ENCODE data around the gene S100A13. TPM values are rescaled to one million over a fixed set of nuclear protein-coding genes. Genes with fewer than 3 reads are reported as not detected.

S100A13 gene
- total RNA-seq, 1 experiment from 2014 or later = 55.0 TPM

- Histone ChIP-seq H3K79me2 (ENCODE audit: insufficient read depth, low read length) (no peaks in the 10 kb centered on the region), H3K23me2 (ENCODE audit: insufficient read length, low read depth, low read length, poor library complexity, severe bottlenecking) (no peaks in the 10 kb centered on the region), H4K91ac (ENCODE audit: insufficient read length, low read depth, low read length) (no peak overlapping the region), H3K18ac (ENCODE audit: insufficient read length, low read depth, low read length) (peak overlapping the region; percentile 46), H2AFZ (ENCODE audit: low read length) (no peak overlapping the region), H4K5ac (ENCODE audit: insufficient read length, low read depth, low read length) (no peak overlapping the region), H2AK5ac (ENCODE audit: insufficient read length, low read length) (no peak overlapping the region), H3K4me1 (ENCODE audit: insufficient read depth, low read length) (peaks cover 7% of the 10 kb centered on the region; the same call in 1 of the 2 replicates), H4K20me1 (ENCODE audit: control insufficient read depth, insufficient read depth, insufficient read length) (no peaks in the 10 kb centered on the region), H2BK20ac (ENCODE audit: low read depth, low read length, poor library complexity, severe bottlenecking) (no peak overlapping the region), H3K14ac (ENCODE audit: insufficient read depth, low read length) (peak overlapping the region; percentile 26; the same call in 1 of the 2 replicates), H2BK15ac (ENCODE audit: low read depth, low read length) (no peak overlapping the region), H3K23ac (ENCODE audit: insufficient read length, low read depth, low read length) (no peak overlapping the region), H2BK12ac (ENCODE audit: insufficient read length, low read depth, low read length) (no peak overlapping the region), H3T11ph (ENCODE audit: low read length) (no peak overlapping the region), H3K27ac (ENCODE audit: insufficient read length, low read depth, low read length) (no peak overlapping the region), H3K9ac (ENCODE audit: extremely low read depth, insufficient read length, low read length) (no peak overlapping the region), H2BK120ac (ENCODE audit: low read depth, low read length, poor library complexity, severe bottlenecking) (no peak overlapping the region), H3K27me3 (ENCODE audit: insufficient read depth, low read length) (no peaks in the 10 kb centered on the region), H3K4me2 (ENCODE audit: insufficient read depth, insufficient read length, low read length) (no peak overlapping the region), H4K8ac (replicated peaks; ENCODE audit: insufficient read length, low read depth, low read length) (no peak overlapping the region), H2BK5ac (ENCODE audit: insufficient read length, low read length) (no peak overlapping the region), H3K9me3 (ENCODE audit: control insufficient read depth, low read depth, low read length) (no peaks in the 10 kb centered on the region), H3K79me1 (ENCODE audit: insufficient read depth, low read depth, low read length, poor library complexity, severe bottlenecking) (no peaks in the 10 kb centered on the region), H3K4ac (ENCODE audit: low read depth, low read length) (no peak overlapping the region), H3K56ac (ENCODE audit: insufficient read length, low read depth, low read length) (no peak overlapping the region)
- Mint-ChIP-seq H3K4me1 (peaks cover 19% of the 10 kb centered on the region in 2 experiments), H3K27ac (peak overlapping the region in 2 of 3 experiments; percentile 49 to 55; a peak in 5 of 7 replicates), H3K36me3 (ENCODE audit: insufficient read depth in 1 of 3, low read depth in 3 of 3) (no peaks in the 10 kb centered on the region), H3K27me3 (ENCODE audit: low read depth) (no peaks in the 10 kb centered on the region; the same call in none of the 2 replicates), H3K4me3 (peak overlapping the region in 1 of 2 experiments; percentile 5; a peak in 1 of 5 replicates), H3K9me3 (no peaks in the 10 kb centered on the region)
- TF ChIP-seq CTCF (conservative IDR thresholded peaks at IDR 0.05) = no peak
- DNase-seq = no peak
- WGBS (ENCODE audit: extremely low coverage, insufficient read length, low lambda C conversion rate) = no CpG with 5 or more reads among the region's 7 CpGs
Observed at GRCh38 chr1:153599847-153600246, 27.5 kb downstream of the S100A13 start.

All from H9 (cell line).